Muscle of back (tissue), 13 donors: ENCODE measurements around the gene ZNF544. TPM values are rescaled to one million over a fixed set of nuclear protein-coding genes. Genes with fewer than 3 reads are reported as not detected.

Source experiments
- DNase-seq, 3 donors: peaks; one replicate each; pipeline versions ENCODE4 v3.0.0 to v3.0.0-alpha.2; 2013
- long read RNA-seq, 9 donors: transcript quantifications; one replicate each; lab custom pipeline, GENCODE V29; 2026
- polyA plus RNA-seq, 10 donors: library from polyadenylated mRNA; unstranded; fragments of 120-200 nt; gene quantifications; one replicate each; pipeline ENCODE4 v1.2.1, GENCODE V29; 2013; ENCODE audit not compliant: insufficient read length in 10 of 10

The ZNF544 gene
- polyA plus RNA-seq, result 10 to 100 TPM; 11.1 to 20.5 (median 16.9) TPM
- long read RNA-seq, donor 1, partial matches to known transcripts, result 0 of 1 reads
- long read RNA-seq, donor 1, other reads (novel, unspliced or antisense), result 0 of 1 reads
- long read RNA-seq, donor 2, partial matches to known transcripts, result 0 of 2 reads
- long read RNA-seq, donor 2, other reads (novel, unspliced or antisense), result 0 of 2 reads
- long read RNA-seq, donor 3, result 0 reads
- long read RNA-seq, donor 4, result 0 reads
- long read RNA-seq, donor 5, partial matches to known transcripts, result 0 of 3 reads
- long read RNA-seq, donor 5, other reads (novel, unspliced or antisense), result 0 of 3 reads
- long read RNA-seq, donor 6, partial matches to known transcripts, result 0 of 1 reads
- long read RNA-seq, donor 6, other reads (novel, unspliced or antisense), result 0 of 1 reads
- long read RNA-seq, donor 7, result 0 reads
- long read RNA-seq, donor 8, partial matches to known transcripts, result 0 of 1 reads
- long read RNA-seq, donor 8, other reads (novel, unspliced or antisense), result 0 of 1 reads
- long read RNA-seq, donor 9, result 0 reads

GRCh38 chr19:58228585-58229254, at the start of gene ZNF544:
Gene ZNF544, plus strand, starts transcription at chr19:58228914. Its CDS starts 15,110 bp downstream, at chr19:58244024.
- peak; percentile 54 to 91 (median 65) for DNase-seq

GRCh38 chr19:58181902-58182576, 46.7 kb upstream of the ZNF544 start:
- DNase-seq, result peak; percentile 6 to 24 (median 7)

GRCh38 chr19:58182577-58182988, 46.1 kb upstream of the ZNF544 start:
- no peak for DNase-seq

GRCh38 chr19:58182989-58183816, 45.5 kb upstream of the ZNF544 start, which contains the start of gene ZNF274:
Gene ZNF274, plus strand, starts transcription at chr19:58183061. Its CDS starts 905 bp downstream, at chr19:58183966.
- DNase-seq, result peak; percentile 89 to 97 (median 91)

GRCh38 chr19:58183817-58184215, 44.9 kb upstream of the ZNF544 start:
- DNase-seq, result peak in 1 of 3 donors; percentile 83

- peak in 1 of 3 donors; percentile 24 for DNase-seq
These were observed 31.7 kb upstream of the ZNF544 start for GRCh38 chr19:58196901-58197616.

- DNase-seq, result peak in 2 of 3 donors; percentile 7 to 17
These were observed 24.8 kb upstream of the ZNF544 start for GRCh38 chr19:58203814-58204475.

GRCh38 chr19:58204566-58204965, 24.1 kb upstream of the ZNF544 start:
- DNase-seq, result no peak

- no peak for DNase-seq
These were observed 19.1 kb upstream of the ZNF544 start for GRCh38 chr19:58209577-58209976.

- no peak for DNase-seq
These were observed 16.2 kb upstream of the ZNF544 start for GRCh38 chr19:58212336-58213074.

- no peak for DNase-seq
These were observed 15.7 kb upstream of the ZNF544 start for GRCh38 chr19:58213075-58213369.

GRCh38 chr19:58217069-58217481, 11.6 kb upstream of the ZNF544 start:
- no peak for DNase-seq

GRCh38 chr19:58217607-58218391, 10.9 kb upstream of the ZNF544 start:
- no peak for DNase-seq

- DNase-seq, result no peak
These were observed 9.8 kb upstream of the ZNF544 start for GRCh38 chr19:58218899-58219298.

- no peak for DNase-seq
These were observed 640 bp upstream of the ZNF544 start for GRCh38 chr19:58227964-58228584.

- DNase-seq, result peak in 2 of 3 donors; percentile 22 to 45
These were observed 533 bp downstream of the ZNF544 start for GRCh38 chr19:58229255-58229639.

GRCh38 chr19:58237324-58237723, 8.6 kb downstream of the ZNF544 start:
- DNase-seq, result no peak

GRCh38 chr19:58243351-58243750, 14.6 kb downstream of the ZNF544 start:
- DNase-seq, result no peak
